ENCODE results near the gene GRP. TPM values are rescaled to one million over a fixed set of nuclear protein-coding genes. Genes with fewer than 3 reads are reported as not detected.

GRP gene
- total RNA-seq, 1 experiment from 2014 or later, result not detected

DNA sequence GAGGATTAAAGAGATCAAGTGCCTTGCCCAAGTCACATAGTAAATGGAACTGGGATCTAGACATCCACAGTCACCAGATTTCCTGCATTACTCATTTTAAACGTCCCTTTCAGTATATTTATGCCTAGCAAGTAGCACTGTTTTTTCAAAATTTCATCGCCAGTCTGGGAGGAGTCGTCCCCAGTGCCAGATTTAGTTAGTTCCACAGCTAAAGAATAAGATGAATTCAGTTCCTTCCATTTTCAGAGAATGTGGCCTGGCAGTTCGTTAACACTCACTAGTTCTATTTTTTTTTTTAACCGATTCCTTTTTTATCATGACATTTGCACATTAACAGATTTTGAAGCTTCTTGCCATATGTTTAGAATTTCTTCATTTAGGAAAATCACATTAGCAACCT lies 11.2 kb downstream of the GRP start:
- H2BK120ac ChIP-seq (ENCODE audit: low read depth, low read length, poor library complexity, severe bottlenecking), result no peak overlapping the region
- H2BK20ac ChIP-seq (ENCODE audit: low read depth, low read length, poor library complexity, severe bottlenecking), result no peak overlapping the region
- no peaks in the 10 kb centered on the region for H3K9me3 ChIP-seq (ENCODE audit: control insufficient read depth, low read depth, low read length)
- no peak overlapping the region for H4K5ac ChIP-seq (ENCODE audit: insufficient read length, low read depth, low read length)
- no peak overlapping the region for H2BK15ac ChIP-seq (ENCODE audit: low read depth, low read length)
- H3K23ac ChIP-seq (ENCODE audit: insufficient read length, low read depth, low read length), result no peak overlapping the region
- Mint-ChIP-seq H3K9me3 (peaks cover 0 to 2% of the 10 kb centered on the region in 2 experiments; a peak in 1 of 5 replicates), H3K36me3 (ENCODE audit: insufficient read depth in 1 of 3, low read depth in 3 of 3) (no peaks in the 10 kb centered on the region), H3K27ac (no peak overlapping the region), H3K4me3 (no peak overlapping the region), H3K4me1 (peaks cover 2% of the 10 kb centered on the region in 2 experiments; a peak in 1 of 4 replicates), H3K27me3 (ENCODE audit: low read depth) (peaks cover 56% of the 10 kb centered on the region)
- H3K9ac ChIP-seq (ENCODE audit: extremely low read depth, insufficient read length, low read length), result no peak overlapping the region
- no peak for DNase-seq
- H3K79me2 ChIP-seq (ENCODE audit: insufficient read depth, low read length), result no peaks in the 10 kb centered on the region
- H3K27me3 ChIP-seq (ENCODE audit: insufficient read depth, low read length), result no peaks in the 10 kb centered on the region
- H3K27ac ChIP-seq (ENCODE audit: insufficient read length, low read depth, low read length), result no peak overlapping the region
- H3K23me2 ChIP-seq (ENCODE audit: insufficient read length, low read depth, low read length, poor library complexity, severe bottlenecking), result no peaks in the 10 kb centered on the region
- no peak overlapping the region for H3T11ph ChIP-seq (ENCODE audit: low read length)
- TF ChIP-seq, protein P1, sequence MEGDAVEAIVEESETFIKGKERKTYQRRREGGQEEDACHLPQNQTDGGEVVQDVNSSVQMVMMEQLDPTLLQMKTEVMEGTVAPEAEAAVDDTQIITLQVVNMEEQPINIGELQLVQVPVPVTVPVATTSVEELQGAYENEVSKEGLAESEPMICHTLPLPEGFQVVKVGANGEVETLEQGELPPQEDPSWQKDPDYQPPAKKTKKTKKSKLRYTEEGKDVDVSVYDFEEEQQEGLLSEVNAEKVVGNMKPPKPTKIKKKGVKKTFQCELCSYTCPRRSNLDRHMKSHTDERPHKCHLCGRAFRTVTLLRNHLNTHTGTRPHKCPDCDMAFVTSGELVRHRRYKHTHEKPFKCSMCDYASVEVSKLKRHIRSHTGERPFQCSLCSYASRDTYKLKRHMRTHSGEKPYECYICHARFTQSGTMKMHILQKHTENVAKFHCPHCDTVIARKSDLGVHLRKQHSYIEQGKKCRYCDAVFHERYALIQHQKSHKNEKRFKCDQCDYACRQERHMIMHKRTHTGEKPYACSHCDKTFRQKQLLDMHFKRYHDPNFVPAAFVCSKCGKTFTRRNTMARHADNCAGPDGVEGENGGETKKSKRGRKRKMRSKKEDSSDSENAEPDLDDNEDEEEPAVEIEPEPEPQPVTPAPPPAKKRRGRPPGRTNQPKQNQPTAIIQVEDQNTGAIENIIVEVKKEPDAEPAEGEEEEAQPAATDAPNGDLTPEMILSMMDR (conservative IDR thresholded peaks at IDR 0.05), result no peak
- H3K14ac ChIP-seq (ENCODE audit: insufficient read depth, low read length), result no peak overlapping the region
- H2BK12ac ChIP-seq (ENCODE audit: insufficient read length, low read depth, low read length), result no peak overlapping the region
- H3K4me2 ChIP-seq (ENCODE audit: insufficient read depth, insufficient read length, low read length), result no peak overlapping the region
- H3K4me1 ChIP-seq (ENCODE audit: insufficient read depth, low read length), result no peaks in the 10 kb centered on the region
- no peak overlapping the region for H3K18ac ChIP-seq (ENCODE audit: insufficient read length, low read depth, low read length)
- no CpG with 5 or more reads among the region's 5 CpGs for WGBS (ENCODE audit: extremely low coverage, insufficient read length, low lambda C conversion rate)
- no peaks in the 10 kb centered on the region for H4K20me1 ChIP-seq (ENCODE audit: control insufficient read depth, insufficient read depth, insufficient read length)
- H3K4ac ChIP-seq (ENCODE audit: low read depth, low read length), result no peak overlapping the region
- no peak overlapping the region for H2AFZ ChIP-seq (ENCODE audit: low read length)
- no peak overlapping the region for H4K91ac ChIP-seq (ENCODE audit: insufficient read length, low read depth, low read length)
- no peak overlapping the region for H2BK5ac ChIP-seq (ENCODE audit: insufficient read length, low read length)
- no peak overlapping the region for H2AK5ac ChIP-seq (ENCODE audit: insufficient read length, low read length)
- no peak overlapping the region for H3K56ac ChIP-seq (ENCODE audit: insufficient read length, low read depth, low read length)
- H3K79me1 ChIP-seq (ENCODE audit: insufficient read depth, low read depth, low read length, poor library complexity, severe bottlenecking), result no peaks in the 10 kb centered on the region
- no peak overlapping the region for H4K8ac ChIP-seq (replicated peaks; ENCODE audit: insufficient read length, low read depth, low read length)

All from H9 (cell line).